ENCODE data around the gene NSUN7.

Gene NSUN7

GRCh38 chr4:40856840-40857362 lies 107.1 kb downstream of the NSUN7 start:
- in situ Hi-C loops (cut with MboI; ENCODE audit: low sequenced_read_pairs, unreplicated experiment) = no loop called here
- no peak for TF ChIP-seq CTCF (IDR thresholded peaks at IDR 0.05; ENCODE audit: borderline replicate concordance, control extremely low read depth, extremely low read depth, insufficient read depth, missing control alignments)
- DNase-seq (ENCODE audit: low spot score) = peak; percentile 85

DNA sequence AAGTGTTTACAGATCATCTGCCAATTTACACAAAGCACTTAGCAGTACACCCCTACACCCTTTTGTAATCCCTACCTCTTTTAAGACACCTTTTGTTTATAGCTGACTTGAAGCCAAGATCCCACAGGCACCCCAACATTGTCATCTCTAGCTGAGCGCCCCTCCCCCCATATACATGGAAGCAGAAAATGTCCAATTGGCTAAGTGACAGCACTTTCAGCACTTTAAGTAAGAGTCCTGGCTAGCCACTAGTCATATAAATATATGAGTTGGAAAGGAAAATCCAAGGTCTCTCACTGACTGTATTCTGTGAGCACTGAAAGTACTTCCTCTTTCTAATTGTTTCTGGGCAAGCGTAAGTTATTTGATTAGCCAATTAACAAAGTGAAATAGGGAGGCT lies 108.2 kb downstream of the NSUN7 start:
- DNase-seq (ENCODE audit: low spot score) = no peak
- in situ Hi-C loops (cut with MboI; ENCODE audit: low sequenced_read_pairs, unreplicated experiment) = no loop called here

DNA sequence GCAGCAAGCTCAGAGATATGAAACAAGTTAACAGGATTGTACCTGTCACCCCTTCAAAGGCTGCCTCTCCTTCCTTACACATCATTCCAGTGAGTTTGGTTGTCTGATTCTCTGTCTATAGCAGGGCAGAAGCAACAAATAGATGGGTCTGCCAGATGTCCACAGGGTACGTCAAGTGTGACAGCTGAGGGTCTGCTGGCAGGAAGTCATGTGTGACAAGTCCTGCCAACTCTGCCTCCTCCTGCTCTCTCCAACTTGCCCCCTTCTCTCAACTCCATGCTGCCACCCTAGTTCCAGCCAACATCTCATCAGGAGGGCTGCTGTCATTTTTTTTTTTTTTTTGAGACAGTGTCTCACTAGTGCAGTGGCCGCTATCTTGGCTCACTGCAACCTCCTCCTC lies 109.2 kb downstream of the NSUN7 start:
- in situ Hi-C loops (cut with MboI; ENCODE audit: low sequenced_read_pairs, unreplicated experiment) = no loop called here
- TF ChIP-seq CTCF (IDR thresholded peaks at IDR 0.05; ENCODE audit: borderline replicate concordance, control extremely low read depth, extremely low read depth, insufficient read depth, missing control alignments) = no peak
- DNase-seq (ENCODE audit: low spot score) = no peak

More for the DNA sequence above, 108.2 kb downstream of the NSUN7 start:
- no peak for TF ChIP-seq CTCF (IDR thresholded peaks at IDR 0.05; ENCODE audit: borderline replicate concordance, control extremely low read depth, extremely low read depth, insufficient read depth, missing control alignments)

Measured in GM13976 (cell line).